NCI-H146 (cell line): Measurements from ENCODE around the gene PLAC9.
"Not testable (repeated sequence)": the region's sequence is repeated elsewhere in the genome, so short reads cannot be mapped to it uniquely, and the experiment has no call there.

ENCODE experiments used
- DNase-seq: peaks from one replicate; lab custom pipeline; 2025; lab: John Stamatoyannopoulos, UW

Gene PLAC9

GRCh38 chr10:80132299-80133139 lies at the start of gene PLAC9:
Gene PLAC9 (plus strand): TSS chr10:80132730. CDS start chr10:80132763, 33 bp downstream.
- DNase-seq, result peak; percentile 30

- peak; percentile 50 for DNase-seq
Measured at GRCh38 chr10:80090121-80090520, 42.4 kb upstream of the PLAC9 start.

GRCh38 chr10:80094231-80094630 lies 38.3 kb upstream of the PLAC9 start:
- DNase-seq, result no peak

- DNase-seq, result not testable (repeated sequence)
Measured at GRCh38 chr10:80098272-80098671, 34.3 kb upstream of the PLAC9 start.

GRCh38 chr10:80099295-80099694 lies 33.2 kb upstream of the PLAC9 start:
- not testable (repeated sequence) for DNase-seq

- DNase-seq, result no peak
Measured at GRCh38 chr10:80100116-80100515, 32.4 kb upstream of the PLAC9 start.

GRCh38 chr10:80100861-80101695 lies 31.5 kb upstream of the PLAC9 start:
- no peak for DNase-seq

GRCh38 chr10:80104066-80104926 lies 28.2 kb upstream of the PLAC9 start:
- DNase-seq, result peak; percentile 40

- DNase-seq, result no peak
Measured at GRCh38 chr10:80108576-80109239, 23.8 kb upstream of the PLAC9 start.

GRCh38 chr10:80110986-80111385 lies 21.5 kb upstream of the PLAC9 start:
- DNase-seq, result no peak

GRCh38 chr10:80118669-80119068 lies 13.9 kb upstream of the PLAC9 start:
- no peak for DNase-seq

GRCh38 chr10:80122110-80122710 lies 10.3 kb upstream of the PLAC9 start:
- DNase-seq, result no peak

- no peak for DNase-seq
Measured at GRCh38 chr10:80122746-80123145, 9.8 kb upstream of the PLAC9 start.

- DNase-seq, result no peak
Measured at GRCh38 chr10:80126876-80127275, 5.7 kb upstream of the PLAC9 start.

GRCh38 chr10:80131499-80131901 lies 1.0 kb upstream of the PLAC9 start:
- DNase-seq, result no peak

- no peak for DNase-seq
Measured at GRCh38 chr10:80133206-80133605, 676 bp downstream of the PLAC9 start.

GRCh38 chr10:80133687-80134086 lies 1.2 kb downstream of the PLAC9 start:
- not testable (repeated sequence) for DNase-seq

- no peak for DNase-seq
Measured at GRCh38 chr10:80136134-80136571, 3.6 kb downstream of the PLAC9 start.

- DNase-seq, result no peak
Measured at GRCh38 chr10:80137031-80137862, 4.7 kb downstream of the PLAC9 start.

- DNase-seq, result no peak
Measured at GRCh38 chr10:80137920-80138319, 5.4 kb downstream of the PLAC9 start.
